Renal cortex interstitium (tissue), 11 donors: ENCODE measurements around the gene ZMYND10. TPM values are rescaled to one million over a fixed set of nuclear protein-coding genes. Genes with fewer than 3 reads are reported as not detected.

Source experiments
- DNase-seq, 11 donors: peaks; one replicate each; pipeline ENCODE4 v3.0.0-alpha.2; 2013; ENCODE audit warnings: low read depth in 9 of 11, low spot score in 4 of 11; ENCODE audit errors: extremely low read depth in 1 of 11
- polyA plus RNA-seq, 3 donors: library from polyadenylated mRNA; unstranded; fragments of 120-200 nt; gene quantifications; one replicate each; pipeline ENCODE4 v1.2.1, GENCODE V29; 2013; ENCODE audit not compliant: insufficient read length in 3 of 3

The ZMYND10 gene
- polyA plus RNA-seq, 3 donors, result 2.9 to 3.9 (median 3.6) TPM

DNA sequence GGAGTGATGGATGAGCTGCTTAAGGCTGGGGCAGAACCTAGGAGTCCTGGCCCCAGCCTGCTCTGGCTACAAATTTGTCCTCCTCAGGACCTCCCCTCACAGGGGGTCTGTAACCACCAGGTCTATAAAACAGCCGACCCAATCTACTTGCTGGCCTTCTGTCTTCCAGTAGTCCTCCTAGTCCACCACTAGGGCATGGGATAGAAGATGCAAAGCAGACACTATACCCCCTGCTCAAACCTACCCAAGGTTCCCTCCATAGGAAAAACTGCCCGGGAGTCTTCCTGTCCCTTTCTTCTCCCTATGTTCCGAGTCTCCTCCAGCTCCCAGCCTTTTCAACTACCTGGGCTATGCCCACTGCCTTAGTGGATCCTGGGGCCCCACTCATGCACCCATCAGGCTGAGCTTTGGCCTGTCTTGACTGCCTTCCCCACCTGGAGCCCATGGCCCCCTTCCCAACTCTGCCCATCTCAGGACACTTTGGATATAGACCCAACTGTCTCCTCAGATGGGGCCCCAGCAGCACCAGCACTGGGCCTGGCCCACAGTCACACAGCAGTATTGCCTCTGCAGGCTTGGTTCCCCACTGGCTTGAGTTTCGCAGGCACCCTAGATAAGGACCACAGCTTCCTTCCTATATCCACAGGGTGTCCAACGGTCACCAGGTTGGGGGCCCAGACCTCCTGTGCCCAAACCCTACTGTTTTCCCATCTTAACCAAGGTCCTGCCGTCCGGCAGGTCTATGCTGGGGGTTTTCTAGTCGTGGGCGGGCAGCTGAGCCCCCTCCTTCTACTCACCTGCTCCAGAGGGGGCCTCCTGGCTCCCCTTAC is 47.4 kb downstream of the ZMYND10 start:
- no peak for DNase-seq

DNA sequence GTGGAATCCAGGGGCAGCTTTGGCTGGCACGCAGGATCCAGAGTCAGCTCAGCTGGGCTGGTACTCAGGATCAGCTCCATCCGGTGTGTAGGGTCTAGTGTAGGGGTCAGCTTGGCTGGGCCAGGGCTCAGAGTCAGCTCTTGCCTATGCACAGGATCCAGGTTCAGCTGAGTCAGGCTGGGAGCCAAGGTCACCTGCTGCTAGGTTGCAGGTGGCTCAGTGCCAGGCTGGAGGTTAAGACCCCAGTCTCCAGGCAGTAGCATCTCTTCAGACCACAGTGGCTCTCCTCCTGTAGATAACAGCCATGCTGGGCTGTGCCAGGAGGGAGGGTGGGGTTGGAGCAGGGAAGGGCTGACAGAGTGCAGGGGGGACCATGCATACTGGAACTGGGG is 48.2 kb downstream of the ZMYND10 start:
- no peak for DNase-seq

GRCh38 chr3:50296721-50297383 is 48.7 kb downstream of the ZMYND10 start:
- no peak for DNase-seq

- DNase-seq, result no peak
These were observed 49.7 kb downstream of the ZMYND10 start for GRCh38 chr3:50295553-50296431.

DNA sequence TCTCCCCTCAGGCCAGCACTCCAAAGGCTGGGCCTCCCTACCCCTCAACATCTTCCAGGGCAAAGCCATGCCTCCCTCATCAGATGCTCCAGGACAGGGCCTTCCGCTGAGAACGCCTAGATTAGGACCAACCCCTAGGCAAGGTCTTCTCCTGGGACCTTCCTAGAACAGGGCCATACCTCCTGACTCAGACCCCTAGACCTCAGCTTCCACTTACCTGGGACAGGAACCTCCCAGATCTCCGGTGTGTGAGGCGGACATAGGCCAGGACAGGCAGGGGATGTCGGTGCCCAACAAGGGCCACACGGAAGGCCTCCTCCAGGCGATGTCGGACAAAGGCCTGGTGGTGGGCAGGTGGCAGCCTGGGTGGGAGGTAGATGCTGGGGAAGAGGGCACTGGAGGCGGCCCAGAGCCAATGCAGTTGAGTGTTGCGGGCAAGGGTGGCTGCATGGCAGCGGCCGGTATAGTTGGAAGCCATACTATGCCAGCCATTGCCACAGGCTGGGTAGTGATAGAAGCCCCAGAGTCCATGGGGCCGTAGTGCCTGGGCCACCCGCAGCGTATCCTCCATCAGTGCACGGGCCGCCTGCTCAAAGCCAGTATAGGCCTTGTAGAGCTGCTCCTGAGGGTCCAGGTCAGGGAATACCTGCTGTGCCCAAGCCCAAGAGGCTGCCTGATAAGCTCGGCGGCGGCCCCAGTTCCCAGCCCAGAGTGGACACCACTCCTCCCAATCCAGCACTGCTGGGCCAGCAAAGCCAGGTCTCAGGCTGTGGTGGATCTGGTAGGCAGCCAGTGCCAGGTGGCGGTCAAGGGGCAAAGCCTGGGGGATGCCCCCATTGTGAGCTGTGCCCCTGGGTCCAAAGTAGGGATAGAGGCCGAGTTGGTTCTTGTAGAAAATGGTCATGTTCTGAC is 50.8 kb downstream of the ZMYND10 start:
- DNase-seq, result no peak

GRCh38 chr3:50294089-50294488 is 51.4 kb downstream of the ZMYND10 start:
- DNase-seq, result no peak

- no peak for DNase-seq
These were observed 52.3 kb downstream of the ZMYND10 start for GRCh38 chr3:50293079-50293801.

DNA sequence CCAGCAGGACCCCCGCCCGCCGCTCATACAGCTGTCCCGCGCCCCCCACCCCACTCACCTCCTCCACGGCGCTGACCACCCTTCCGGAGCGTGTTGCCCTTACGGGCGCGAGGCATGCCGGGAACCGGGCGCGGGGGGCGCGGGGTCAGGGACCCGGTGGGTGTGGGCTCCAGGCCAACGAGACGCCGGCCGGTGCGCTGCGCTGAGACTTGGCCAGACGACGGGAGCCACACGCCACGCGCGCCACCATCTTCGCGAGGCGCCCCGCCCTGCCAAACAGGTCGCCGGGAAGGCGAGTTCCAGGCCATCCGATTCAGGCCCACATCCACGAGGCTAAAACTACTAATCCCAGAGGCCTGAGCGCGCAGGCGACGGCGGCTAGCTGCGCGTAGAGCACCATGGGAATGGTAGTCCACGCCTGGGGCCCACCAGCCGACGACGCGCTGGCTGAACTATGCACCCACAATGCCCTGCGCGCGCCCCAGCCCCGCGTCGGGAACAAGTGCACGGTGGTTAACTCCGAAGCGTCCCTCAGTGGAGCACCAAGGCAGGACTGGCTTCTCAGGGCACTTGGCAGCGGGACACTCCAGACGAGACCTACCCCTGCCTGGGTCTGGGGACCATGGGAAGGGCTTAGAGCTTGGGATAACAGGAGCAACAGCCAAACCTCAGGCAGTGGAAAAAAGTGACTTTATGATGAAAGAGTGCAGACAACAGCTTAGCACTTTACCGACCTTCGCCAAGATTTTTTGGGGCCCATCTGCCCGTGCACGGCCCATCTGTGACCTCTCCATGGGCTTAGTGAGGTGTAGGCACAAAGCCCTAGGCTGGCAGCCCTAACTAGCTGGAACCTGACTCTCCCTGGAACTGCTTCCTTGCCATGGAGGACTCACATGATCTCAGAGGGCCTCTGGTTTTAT is 53.1 kb downstream of the ZMYND10 start, which contains the start of gene IFRD2:
TSS of gene IFRD2 (minus strand) at position 271 of the 920 bp plus-strand sequence. CDS start at position 116, 155 bp downstream.
- DNase-seq, result peak; percentile 81 to 97 (median 95)

Other genes with a start within 250 kb of the ZMYND10 start
- 10 to 100 TPM; 57.6 to 81.6 (median 63.1) TPM for gene SEMA3F, start 190.4 kb downstream of the ZMYND10 start, polyA plus RNA-seq
- not detected for gene GNAT1, start 154.1 kb downstream of the ZMYND10 start, polyA plus RNA-seq
- 1 to 10 TPM; 7.2 to 7.3 (median 7.2) TPM for gene SLC38A3, start 140.5 kb downstream of the ZMYND10 start, polyA plus RNA-seq
- gene GNAI2, start 109.5 kb downstream of the ZMYND10 start, polyA plus RNA-seq, result 100 to 1,000 TPM; 189 to 229 (median 189) TPM
- 100 to 1,000 TPM in 1 of 3 donors, 10 to 100 TPM in 2; 69.5 to 169 (median 95.4) TPM for gene SEMA3B, start 76.6 kb downstream of the ZMYND10 start, polyA plus RNA-seq
- gene LSMEM2, start 66.6 kb downstream of the ZMYND10 start, polyA plus RNA-seq, result under 1 TPM; 0.33 to 0.95 (median 0.45) TPM
- 10 to 100 TPM; 38.6 to 50.0 (median 46.7) TPM for gene IFRD2, start 53.3 kb downstream of the ZMYND10 start, polyA plus RNA-seq
- 1 to 10 TPM; 2.9 to 5.5 (median 3.2) TPM for gene HYAL3, start 46.3 kb downstream of the ZMYND10 start, polyA plus RNA-seq
- gene NAA80, start 46.3 kb downstream of the ZMYND10 start, polyA plus RNA-seq, result 10 to 100 TPM in 2 of 3 donors, 1 to 10 TPM in 1; 7.2 to 12.8 (median 10.0) TPM
- gene HYAL1, start 42.2 kb downstream of the ZMYND10 start, polyA plus RNA-seq, result 1 to 10 TPM; 6.1 to 7.4 (median 7.2) TPM
- 10 to 100 TPM; 57.0 to 86.5 (median 71.4) TPM for gene HYAL2, start 23.0 kb downstream of the ZMYND10 start, polyA plus RNA-seq
- gene TUSC2, start 17.5 kb downstream of the ZMYND10 start, polyA plus RNA-seq, result 10 to 100 TPM; 23.4 to 26.4 (median 26.2) TPM
- 10 to 100 TPM; 16.4 to 22.2 (median 22.1) TPM for gene RASSF1, start 4.9 kb downstream of the ZMYND10 start, polyA plus RNA-seq
- 10 to 100 TPM; 30.2 to 35.9 (median 30.5) TPM for gene NPRL2, start 5.0 kb upstream of the ZMYND10 start, polyA plus RNA-seq
- 10 to 100 TPM; 12.4 to 17.0 (median 13.4) TPM for gene CYB561D2, start 5.1 kb upstream of the ZMYND10 start, polyA plus RNA-seq
- 10 to 100 TPM; 29.1 to 42.9 (median 39.4) TPM for gene TMEM115, start 13.8 kb upstream of the ZMYND10 start, polyA plus RNA-seq
- 10 to 100 TPM; 14.0 to 17.2 (median 14.6) TPM for gene CACNA2D2, start 157.9 kb upstream of the ZMYND10 start, polyA plus RNA-seq
- 10 to 100 TPM; 16.0 to 19.6 (median 16.9) TPM for gene C3orf18, start 222.0 kb upstream of the ZMYND10 start, polyA plus RNA-seq
- gene HEMK1, start 223.8 kb upstream of the ZMYND10 start, polyA plus RNA-seq, result 10 to 100 TPM; 21.9 to 34.0 (median 25.3) TPM